HL-60 (cell line): ENCODE measurements around the gene ZNF22.

Experiments
- DNase-seq, 2 experiments: peaks; one replicate each; pipeline ENCODE4 v3.0.0-alpha.2; 2010 to 2020; ENCODE audit warnings: low read depth in 1 of 2, low spot score in 1 of 2
- H3K27ac ChIP-seq: fragments of 250-450 bp; sonication (Bioruptor Pico); replicated peaks from 2 replicates; pipeline ENCODE4 v1.5.1; 2020; ENCODE audit warnings: mild to moderate bottlenecking, moderate library complexity
- H3K27me3 ChIP-seq: fragments of 250-450 bp; sonication (Bioruptor Pico); 2 replicates; pipeline ENCODE4 v1.5.1; 2021; ENCODE audit warnings: mild to moderate bottlenecking, moderate library complexity; ENCODE audit not compliant: insufficient read depth, poor library complexity, severe bottlenecking
- H3K4me3 ChIP-seq: replicated peaks from 2 replicates; pipeline ENCODE4 v1.5.1; 2011; ENCODE audit warnings: mild to moderate bottlenecking, control low read depth, low read length; ENCODE audit not compliant: insufficient read depth
- CTCF ChIP-seq: IDR thresholded peaks from one replicate; pipeline ENCODE4 v1.5.1; 2011; ENCODE audit warnings: low read length, control low read depth, inconsistent platforms; ENCODE audit not compliant: insufficient read depth
- GABPA ChIP-seq: IDR thresholded peaks from 2 replicates; pipeline ENCODE4 v1.6.1; 2012; ENCODE audit warnings: low read depth
- POLR2AphosphoS5 ChIP-seq: IDR thresholded peaks from 2 replicates; pipeline ENCODE4 v1.6.1; 2012; ENCODE audit warnings: low read depth
- REST ChIP-seq: IDR thresholded peaks from 2 replicates; pipeline ENCODE4 v1.6.1; 2012; ENCODE audit warnings: low read depth; ENCODE audit not compliant: insufficient replicate concordance
- SPI1 ChIP-seq: IDR thresholded peaks from 2 replicates; pipeline ENCODE4 v1.6.1; 2012; ENCODE audit warnings: low read depth, mild to moderate bottlenecking, borderline replicate concordance

ZNF22 gene

GRCh38 chr10:44956226-44956625 lies 44.5 kb upstream of the ZNF22 start:
- Histone ChIP-seq H3K27me3 (no peaks in the 10 kb centered on the region), H3K27ac (no peak overlapping the region), H3K4me3 (no peak overlapping the region)
- TF ChIP-seq CTCF (no peak), SPI1 (no peak), POLR2AphosphoS5 (no peak), GABPA (no peak), REST (no peak)
- no peak for DNase-seq

GRCh38 chr10:44956717-44957706 lies 43.7 kb upstream of the ZNF22 start:
- DNase-seq: no peak
- no peak for TF ChIP-seq SPI1
- no peak for TF ChIP-seq CTCF
- TF ChIP-seq GABPA: no peak
- TF ChIP-seq REST: no peak
- TF ChIP-seq POLR2AphosphoS5: no peak
- H3K27me3 ChIP-seq: no peaks in the 10 kb centered on the region
- no peak overlapping the region for H3K27ac ChIP-seq
- no peak overlapping the region for H3K4me3 ChIP-seq

- H3K27me3 ChIP-seq: no peaks in the 10 kb centered on the region
- DNase-seq: no peak
- TF ChIP-seq SPI1: no peak
- peak overlapping the region; percentile 76 for H3K27ac ChIP-seq
- peak overlapping the region; percentile 75 for H3K4me3 ChIP-seq
Measured at GRCh38 chr10:44958196-44958897, 42.4 kb upstream of the ZNF22 start.

GRCh38 chr10:44958898-44959246 lies 41.9 kb upstream of the ZNF22 start:
- Histone ChIP-seq H3K27ac (peak overlapping the region; percentile 76), H3K4me3 (peak overlapping the region; percentile 75), H3K27me3 (no peaks in the 10 kb centered on the region)
- TF ChIP-seq POLR2AphosphoS5 (no peak), SPI1 (peak; percentile 42; the same call in 1 of the 2 replicates)
- no peak for DNase-seq
